HL-60 (cell line): Measurements from ENCODE around the gene UST.

Experiments
- CTCF ChIP-seq: IDR thresholded peaks from one replicate; pipeline ENCODE4 v1.5.1; 2011; ENCODE audit warnings: low read length, control low read depth, inconsistent platforms; ENCODE audit not compliant: insufficient read depth
- POLR2AphosphoS5 ChIP-seq: IDR thresholded peaks from 2 replicates; pipeline ENCODE4 v1.6.1; 2012; ENCODE audit warnings: low read depth
- REST ChIP-seq: IDR thresholded peaks from 2 replicates; pipeline ENCODE4 v1.6.1; 2012; ENCODE audit warnings: low read depth; ENCODE audit not compliant: insufficient replicate concordance
- SPI1 ChIP-seq: IDR thresholded peaks from 2 replicates; pipeline ENCODE4 v1.6.1; 2012; ENCODE audit warnings: low read depth, mild to moderate bottlenecking, borderline replicate concordance

GRCh38 chr6:148723484-148723883, 23.3 kb upstream of the UST start:
- TF ChIP-seq CTCF (no peak), POLR2AphosphoS5 (no peak), SPI1 (no peak), REST (no peak)
